HEK293 (cell line): ENCODE data around the gene UBL5.

Experiments
- GLI2 ChIP-seq: fragments of 450-650 bp; formaldehyde crosslinking; IDR thresholded peaks from 2 replicates; pipeline ENCODE4; 2017; ENCODE audit warnings: missing biosample characterization, missing genetic modification characterization, low read depth, borderline replicate concordance
- KLF7 ChIP-seq: fragments of 450-650 bp; formaldehyde crosslinking; IDR thresholded peaks from 2 replicates; pipeline ENCODE4 v1.5.1; 2016; ENCODE audit warnings: missing biosample characterization, missing genetic modification characterization, borderline replicate concordance
- SP7 ChIP-seq: fragments of 450-650 bp; formaldehyde crosslinking; IDR thresholded peaks from 2 replicates; pipeline ENCODE4 v1.5.1; 2016; ENCODE audit warnings: missing biosample characterization, missing genetic modification characterization
- TRIM28 ChIP-seq: IDR thresholded peaks from 2 replicates; pipeline ENCODE4 v1.6.1; 2011; ENCODE audit warnings: low read length, control low read depth, borderline replicate concordance
- WT1 ChIP-seq: fragments of 450-650 bp; formaldehyde crosslinking; IDR thresholded peaks from 2 replicates; pipeline ENCODE4 v1.5.1; 2016; ENCODE audit warnings: missing biosample characterization, missing genetic modification characterization
- ZBTB20 ChIP-seq: fragments of 450-650 bp; formaldehyde crosslinking; IDR thresholded peaks from 2 replicates; pipeline ENCODE4 v1.5.1; 2016; ENCODE audit warnings: missing biosample characterization, missing genetic modification characterization
- ZBTB7A ChIP-seq: fragments of 450-650 bp; formaldehyde crosslinking; IDR thresholded peaks from 2 replicates; pipeline ENCODE4 v1.5.1; 2016; ENCODE audit warnings: low read depth, missing biosample characterization, missing genetic modification characterization
- ZNF292 ChIP-seq: fragments of 450-650 bp; formaldehyde crosslinking; IDR thresholded peaks from 2 replicates; pipeline ENCODE4 v1.5.1; 2016; ENCODE audit warnings: low read depth, missing biosample characterization, missing genetic modification characterization, borderline replicate concordance
- ZNF391 ChIP-seq: fragments of 450-650 bp; formaldehyde crosslinking; IDR thresholded peaks from 2 replicates; pipeline ENCODE4 v1.5.1; 2016; ENCODE audit warnings: low read depth, missing biosample characterization, missing genetic modification characterization, borderline replicate concordance
- ZNF394 ChIP-seq: fragments of 450-650 bp; formaldehyde crosslinking; IDR thresholded peaks from 2 replicates; pipeline ENCODE4 v1.5.1; 2016; ENCODE audit warnings: missing biosample characterization, missing genetic modification characterization, mild to moderate bottlenecking, moderate library complexity, borderline replicate concordance
- ZNF423 ChIP-seq: fragments of 450-650 bp; formaldehyde crosslinking; IDR thresholded peaks from 2 replicates; pipeline ENCODE4 v1.5.1; 2016; ENCODE audit warnings: missing biosample characterization, missing genetic modification characterization
- ZNF510 ChIP-seq: fragments of 450-650 bp; formaldehyde crosslinking; IDR thresholded peaks from 2 replicates; pipeline ENCODE4 v1.5.1; 2018; ENCODE audit warnings: mild to moderate bottlenecking, missing genetic modification characterization, missing biosample characterization; ENCODE audit not compliant: insufficient replicate concordance
- ZNF600 ChIP-seq: fragments of 450-650 bp; formaldehyde crosslinking; IDR thresholded peaks from 2 replicates; pipeline ENCODE4 v1.5.1; 2016; ENCODE audit warnings: missing biosample characterization, missing genetic modification characterization
- ZNF658 ChIP-seq: fragments of 450-650 bp; formaldehyde crosslinking; IDR thresholded peaks from 2 replicates; pipeline ENCODE4; 2016; ENCODE audit warnings: missing biosample characterization, missing genetic modification characterization
- ZNF747 ChIP-seq: fragments of 450-650 bp; formaldehyde crosslinking; IDR thresholded peaks from 2 replicates; pipeline ENCODE4 v1.5.1; 2016; ENCODE audit warnings: missing biosample characterization, missing genetic modification characterization
- ZNF777 ChIP-seq: fragments of 450-650 bp; formaldehyde crosslinking; IDR thresholded peaks from 2 replicates; pipeline ENCODE4 v1.5.1; 2017; ENCODE audit warnings: missing biosample characterization, missing genetic modification characterization, borderline replicate concordance
- TF ChIP-seq, protein P1 (sequence below): fragments of 450-650 bp; formaldehyde crosslinking; IDR thresholded peaks from 2 replicates; pipeline ENCODE4 v1.5.1; 2016; ENCODE audit warnings: missing biosample characterization, missing genetic modification characterization
- TF ChIP-seq, protein P2 (sequence below): fragments of 450-650 bp; IDR thresholded peaks from 2 replicates; pipeline ENCODE4 v1.5.1; 2018; ENCODE audit warnings: missing biosample characterization, mild to moderate bottlenecking, missing genetic modification characterization
- TF ChIP-seq, protein P3 (sequence below): fragments of 450-650 bp; formaldehyde crosslinking; IDR thresholded peaks from 2 replicates; pipeline ENCODE4 v1.5.1; 2017; ENCODE audit warnings: missing biosample characterization, missing genetic modification characterization
- TF ChIP-seq, protein P4 (sequence below): fragments of 450-650 bp; formaldehyde crosslinking; optimal IDR thresholded peaks from 2 replicates; pipeline ENCODE3; 2016; ENCODE audit warnings: missing biosample characterization, mild to moderate bottlenecking, missing genetic modification characterization
- TF ChIP-seq, protein P5 (sequence below): IDR thresholded peaks from 2 replicates; pipeline ENCODE4 v1.6.1; 2011; ENCODE audit warnings: mild to moderate bottlenecking, low read depth, low read length, borderline replicate concordance
- TF ChIP-seq, protein P6 (sequence below): fragments of 450-650 bp; formaldehyde crosslinking; conservative IDR thresholded peaks from 2 replicates; pipeline ENCODE4 v1.5.1; 2016; ENCODE audit warnings: low read depth, missing biosample characterization, missing genetic modification characterization
- TF ChIP-seq, protein P7 (sequence below): fragments of 450-650 bp; formaldehyde crosslinking; IDR thresholded peaks from 2 replicates; pipeline ENCODE4 v1.5.1; 2016; ENCODE audit warnings: missing biosample characterization, missing genetic modification characterization, borderline replicate concordance

Gene UBL5

DNA sequence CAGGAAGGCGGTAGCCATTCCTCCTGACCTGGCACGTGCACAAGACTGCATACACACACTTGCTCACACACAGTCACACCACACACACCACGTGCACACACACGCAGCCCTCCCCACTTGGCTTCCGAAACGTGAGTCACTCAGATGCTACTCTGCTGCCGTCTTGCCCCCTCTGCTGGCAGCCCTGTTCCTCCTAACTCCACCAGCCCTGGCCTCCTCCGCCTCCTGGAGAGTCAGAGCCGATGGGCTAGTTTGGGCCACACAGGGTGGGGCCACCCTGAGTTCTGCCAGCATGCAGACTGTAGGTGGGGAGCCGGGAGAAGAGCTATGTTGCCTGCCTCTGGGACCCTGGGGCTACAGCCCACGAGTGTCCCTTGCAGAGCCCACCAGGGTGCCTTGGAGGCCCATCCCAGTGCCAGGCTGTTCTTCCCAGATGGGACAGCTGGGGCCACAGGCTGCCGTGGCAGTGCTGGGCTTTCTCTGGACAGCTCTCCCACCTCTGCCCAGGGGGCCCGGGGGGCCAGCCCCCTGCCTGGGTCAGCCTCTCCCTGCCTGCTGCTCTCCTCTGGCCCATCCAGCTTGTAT lies 19.5 kb downstream of the UBL5 start (continued):
- TF ChIP-seq ZNF292 (tag by site-specific recombination): no peak
- TF ChIP-seq, protein P1, sequence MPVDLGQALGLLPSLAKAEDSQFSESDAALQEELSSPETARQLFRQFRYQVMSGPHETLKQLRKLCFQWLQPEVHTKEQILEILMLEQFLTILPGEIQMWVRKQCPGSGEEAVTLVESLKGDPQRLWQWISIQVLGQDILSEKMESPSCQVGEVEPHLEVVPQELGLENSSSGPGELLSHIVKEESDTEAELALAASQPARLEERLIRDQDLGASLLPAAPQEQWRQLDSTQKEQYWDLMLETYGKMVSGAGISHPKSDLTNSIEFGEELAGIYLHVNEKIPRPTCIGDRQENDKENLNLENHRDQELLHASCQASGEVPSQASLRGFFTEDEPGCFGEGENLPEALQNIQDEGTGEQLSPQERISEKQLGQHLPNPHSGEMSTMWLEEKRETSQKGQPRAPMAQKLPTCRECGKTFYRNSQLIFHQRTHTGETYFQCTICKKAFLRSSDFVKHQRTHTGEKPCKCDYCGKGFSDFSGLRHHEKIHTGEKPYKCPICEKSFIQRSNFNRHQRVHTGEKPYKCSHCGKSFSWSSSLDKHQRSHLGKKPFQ (tag by site-specific recombination): peak; percentile 98
- TF ChIP-seq ZNF777 (tag by site-specific recombination): no peak
- TF ChIP-seq ZBTB7A (tag by site-specific recombination): no peak
- TF ChIP-seq ZNF394 (tag by site-specific recombination): no peak
- TF ChIP-seq SP7: peak; percentile 77
- TF ChIP-seq ZBTB20: no peak
- peak; percentile 31; the same call in 1 of the 2 replicates for TF ChIP-seq ZNF391 (tag by site-specific recombination)
- no peak for TF ChIP-seq ZNF658 (tag by site-specific recombination)
- TF ChIP-seq TRIM28: no peak
- TF ChIP-seq, protein P2, sequence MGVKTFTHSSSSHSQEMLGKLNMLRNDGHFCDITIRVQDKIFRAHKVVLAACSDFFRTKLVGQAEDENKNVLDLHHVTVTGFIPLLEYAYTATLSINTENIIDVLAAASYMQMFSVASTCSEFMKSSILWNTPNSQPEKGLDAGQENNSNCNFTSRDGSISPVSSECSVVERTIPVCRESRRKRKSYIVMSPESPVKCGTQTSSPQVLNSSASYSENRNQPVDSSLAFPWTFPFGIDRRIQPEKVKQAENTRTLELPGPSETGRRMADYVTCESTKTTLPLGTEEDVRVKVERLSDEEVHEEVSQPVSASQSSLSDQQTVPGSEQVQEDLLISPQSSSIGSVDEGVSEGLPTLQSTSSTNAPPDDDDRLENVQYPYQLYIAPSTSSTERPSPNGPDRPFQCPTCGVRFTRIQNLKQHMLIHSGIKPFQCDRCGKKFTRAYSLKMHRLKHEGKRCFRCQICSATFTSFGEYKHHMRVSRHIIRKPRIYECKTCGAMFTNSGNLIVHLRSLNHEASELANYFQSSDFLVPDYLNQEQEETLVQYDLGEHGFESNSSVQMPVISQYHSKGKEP: no peak
- TF ChIP-seq, protein P3, sequence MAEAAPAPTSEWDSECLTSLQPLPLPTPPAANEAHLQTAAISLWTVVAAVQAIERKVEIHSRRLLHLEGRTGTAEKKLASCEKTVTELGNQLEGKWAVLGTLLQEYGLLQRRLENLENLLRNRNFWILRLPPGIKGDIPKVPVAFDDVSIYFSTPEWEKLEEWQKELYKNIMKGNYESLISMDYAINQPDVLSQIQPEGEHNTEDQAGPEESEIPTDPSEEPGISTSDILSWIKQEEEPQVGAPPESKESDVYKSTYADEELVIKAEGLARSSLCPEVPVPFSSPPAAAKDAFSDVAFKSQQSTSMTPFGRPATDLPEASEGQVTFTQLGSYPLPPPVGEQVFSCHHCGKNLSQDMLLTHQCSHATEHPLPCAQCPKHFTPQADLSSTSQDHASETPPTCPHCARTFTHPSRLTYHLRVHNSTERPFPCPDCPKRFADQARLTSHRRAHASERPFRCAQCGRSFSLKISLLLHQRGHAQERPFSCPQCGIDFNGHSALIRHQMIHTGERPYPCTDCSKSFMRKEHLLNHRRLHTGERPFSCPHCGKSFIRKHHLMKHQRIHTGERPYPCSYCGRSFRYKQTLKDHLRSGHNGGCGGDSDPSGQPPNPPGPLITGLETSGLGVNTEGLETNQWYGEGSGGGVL: peak; percentile 68
- TF ChIP-seq, protein P4, sequence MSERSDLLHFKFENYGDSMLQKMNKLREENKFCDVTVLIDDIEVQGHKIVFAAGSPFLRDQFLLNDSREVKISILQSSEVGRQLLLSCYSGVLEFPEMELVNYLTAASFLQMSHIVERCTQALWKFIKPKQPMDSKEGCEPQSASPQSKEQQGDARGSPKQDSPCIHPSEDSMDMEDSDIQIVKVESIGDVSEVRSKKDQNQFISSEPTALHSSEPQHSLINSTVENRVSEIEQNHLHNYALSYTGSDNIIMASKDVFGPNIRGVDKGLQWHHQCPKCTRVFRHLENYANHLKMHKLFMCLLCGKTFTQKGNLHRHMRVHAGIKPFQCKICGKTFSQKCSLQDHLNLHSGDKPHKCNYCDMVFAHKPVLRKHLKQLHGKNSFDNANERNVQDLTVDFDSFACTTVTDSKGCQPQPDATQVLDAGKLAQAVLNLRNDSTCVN (tag by site-specific recombination): no peak
- no peak for TF ChIP-seq ZNF423
- no peak for TF ChIP-seq GLI2 (tag by site-specific recombination)
- peak; percentile 96 for TF ChIP-seq ZNF600 (tag by site-specific recombination)
- TF ChIP-seq, protein P5, sequence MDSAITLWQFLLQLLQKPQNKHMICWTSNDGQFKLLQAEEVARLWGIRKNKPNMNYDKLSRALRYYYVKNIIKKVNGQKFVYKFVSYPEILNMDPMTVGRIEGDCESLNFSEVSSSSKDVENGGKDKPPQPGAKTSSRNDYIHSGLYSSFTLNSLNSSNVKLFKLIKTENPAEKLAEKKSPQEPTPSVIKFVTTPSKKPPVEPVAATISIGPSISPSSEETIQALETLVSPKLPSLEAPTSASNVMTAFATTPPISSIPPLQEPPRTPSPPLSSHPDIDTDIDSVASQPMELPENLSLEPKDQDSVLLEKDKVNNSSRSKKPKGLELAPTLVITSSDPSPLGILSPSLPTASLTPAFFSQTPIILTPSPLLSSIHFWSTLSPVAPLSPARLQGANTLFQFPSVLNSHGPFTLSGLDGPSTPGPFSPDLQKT: no peak
- TF ChIP-seq, protein P6, sequence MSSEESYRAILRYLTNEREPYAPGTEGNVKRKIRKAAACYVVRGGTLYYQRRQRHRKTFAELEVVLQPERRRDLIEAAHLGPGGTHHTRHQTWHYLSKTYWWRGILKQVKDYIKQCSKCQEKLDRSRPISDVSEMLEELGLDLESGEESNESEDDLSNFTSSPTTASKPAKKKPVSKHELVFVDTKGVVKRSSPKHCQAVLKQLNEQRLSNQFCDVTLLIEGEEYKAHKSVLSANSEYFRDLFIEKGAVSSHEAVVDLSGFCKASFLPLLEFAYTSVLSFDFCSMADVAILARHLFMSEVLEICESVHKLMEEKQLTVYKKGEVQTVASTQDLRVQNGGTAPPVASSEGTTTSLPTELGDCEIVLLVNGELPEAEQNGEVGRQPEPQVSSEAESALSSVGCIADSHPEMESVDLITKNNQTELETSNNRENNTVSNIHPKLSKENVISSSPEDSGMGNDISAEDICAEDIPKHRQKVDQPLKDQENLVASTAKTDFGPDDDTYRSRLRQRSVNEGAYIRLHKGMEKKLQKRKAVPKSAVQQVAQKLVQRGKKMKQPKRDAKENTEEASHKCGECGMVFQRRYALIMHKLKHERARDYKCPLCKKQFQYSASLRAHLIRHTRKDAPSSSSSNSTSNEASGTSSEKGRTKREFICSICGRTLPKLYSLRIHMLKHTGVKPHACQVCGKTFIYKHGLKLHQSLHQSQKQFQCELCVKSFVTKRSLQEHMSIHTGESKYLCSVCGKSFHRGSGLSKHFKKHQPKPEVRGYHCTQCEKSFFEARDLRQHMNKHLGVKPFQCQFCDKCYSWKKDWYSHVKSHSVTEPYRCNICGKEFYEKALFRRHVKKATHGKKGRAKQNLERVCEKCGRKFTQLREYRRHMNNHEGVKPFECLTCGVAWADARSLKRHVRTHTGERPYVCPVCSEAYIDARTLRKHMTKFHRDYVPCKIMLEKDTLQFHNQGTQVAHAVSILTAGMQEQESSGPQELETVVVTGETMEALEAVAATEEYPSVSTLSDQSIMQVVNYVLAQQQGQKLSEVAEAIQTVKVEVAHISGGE (tag by site-specific recombination): no peak
- TF ChIP-seq WT1: no peak; the same call in 1 of the 2 replicates
- TF ChIP-seq ZNF747 (tag by site-specific recombination): no peak
- TF ChIP-seq, protein P7, sequence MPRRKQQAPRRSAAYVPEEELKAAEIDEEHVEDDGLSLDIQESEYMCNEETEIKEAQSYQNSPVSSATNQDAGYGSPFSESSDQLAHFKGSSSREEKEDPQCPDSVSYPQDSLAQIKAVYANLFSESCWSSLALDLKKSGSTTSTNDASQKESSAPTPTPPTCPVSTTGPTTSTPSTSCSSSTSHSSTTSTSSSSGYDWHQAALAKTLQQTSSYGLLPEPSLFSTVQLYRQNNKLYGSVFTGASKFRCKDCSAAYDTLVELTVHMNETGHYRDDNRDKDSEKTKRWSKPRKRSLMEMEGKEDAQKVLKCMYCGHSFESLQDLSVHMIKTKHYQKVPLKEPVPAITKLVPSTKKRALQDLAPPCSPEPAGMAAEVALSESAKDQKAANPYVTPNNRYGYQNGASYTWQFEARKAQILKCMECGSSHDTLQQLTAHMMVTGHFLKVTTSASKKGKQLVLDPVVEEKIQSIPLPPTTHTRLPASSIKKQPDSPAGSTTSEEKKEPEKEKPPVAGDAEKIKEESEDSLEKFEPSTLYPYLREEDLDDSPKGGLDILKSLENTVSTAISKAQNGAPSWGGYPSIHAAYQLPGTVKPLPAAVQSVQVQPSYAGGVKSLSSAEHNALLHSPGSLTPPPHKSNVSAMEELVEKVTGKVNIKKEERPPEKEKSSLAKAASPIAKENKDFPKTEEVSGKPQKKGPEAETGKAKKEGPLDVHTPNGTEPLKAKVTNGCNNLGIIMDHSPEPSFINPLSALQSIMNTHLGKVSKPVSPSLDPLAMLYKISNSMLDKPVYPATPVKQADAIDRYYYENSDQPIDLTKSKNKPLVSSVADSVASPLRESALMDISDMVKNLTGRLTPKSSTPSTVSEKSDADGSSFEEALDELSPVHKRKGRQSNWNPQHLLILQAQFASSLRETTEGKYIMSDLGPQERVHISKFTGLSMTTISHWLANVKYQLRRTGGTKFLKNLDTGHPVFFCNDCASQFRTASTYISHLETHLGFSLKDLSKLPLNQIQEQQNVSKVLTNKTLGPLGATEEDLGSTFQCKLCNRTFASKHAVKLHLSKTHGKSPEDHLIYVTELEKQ (tag by site-specific recombination): no peak
- TF ChIP-seq KLF7 (tag by site-specific recombination): no peak
- no peak for TF ChIP-seq ZNF510 (tag by site-specific recombination)
